Measurements from ENCODE around the gene SEMA4G. TPM values are rescaled to one million over a fixed set of nuclear protein-coding genes. Genes with fewer than 3 reads are reported as not detected.

Gene SEMA4G
- total and polyA plus RNA-seq, 2 of the 13 experiments (the other 11 are each of a cell fraction or from before 2014, with no cell fraction given) = 46.2 to 207 TPM

- TF ChIP-seq HNF4A (CRISPR knock-in tag; IDR thresholded peaks at IDR 0.05) (no peak), AHDC1 (CRISPR knock-in tag; IDR thresholded peaks at IDR 0.05; ENCODE audit: borderline replicate concordance) (no peak), ZNF646 (CRISPR knock-in tag; IDR thresholded peaks at IDR 0.05) (no peak), ZBTB7B (CRISPR knock-in tag; IDR thresholded peaks at IDR 0.05) (0 out of 2 replicates have a peak, but pooled peaks have one; percentile 41), ZNF549 (CRISPR knock-in tag; IDR thresholded peaks at IDR 0.05) (no peak), ZNF180 (CRISPR knock-in tag; IDR thresholded peaks at IDR 0.05; ENCODE audit: borderline replicate concordance, low read depth) (no peak), JUN (CRISPR knock-in tag; IDR thresholded peaks at IDR 0.05) (no peak), HOXA9 (CRISPR knock-in tag; IDR thresholded peaks at IDR 0.05; ENCODE audit: borderline replicate concordance) (peak; percentile 70; the same call in 1 of the 2 replicates), HMGA1 (CRISPR knock-in tag; conservative IDR thresholded peaks at IDR 0.05) (no peak), ATF4 (CRISPR knock-in tag; IDR thresholded peaks at IDR 0.05) (0 out of 4 replicates have a peak, but pooled peaks of 1 of the 2 experiments have one; percentile 26), MBD4 (IDR thresholded peaks at IDR 0.05; ENCODE audit: borderline replicate concordance, low read length) (no peak), SP5 (CRISPR knock-in tag; IDR thresholded peaks at IDR 0.05; ENCODE audit: borderline replicate concordance, low read depth) (0 out of 2 replicates have a peak, but pooled peaks have one; percentile 26), RELA (CRISPR knock-in tag; IDR thresholded peaks at IDR 0.05) (no peak)
- TF ChIP-seq, protein P1, sequence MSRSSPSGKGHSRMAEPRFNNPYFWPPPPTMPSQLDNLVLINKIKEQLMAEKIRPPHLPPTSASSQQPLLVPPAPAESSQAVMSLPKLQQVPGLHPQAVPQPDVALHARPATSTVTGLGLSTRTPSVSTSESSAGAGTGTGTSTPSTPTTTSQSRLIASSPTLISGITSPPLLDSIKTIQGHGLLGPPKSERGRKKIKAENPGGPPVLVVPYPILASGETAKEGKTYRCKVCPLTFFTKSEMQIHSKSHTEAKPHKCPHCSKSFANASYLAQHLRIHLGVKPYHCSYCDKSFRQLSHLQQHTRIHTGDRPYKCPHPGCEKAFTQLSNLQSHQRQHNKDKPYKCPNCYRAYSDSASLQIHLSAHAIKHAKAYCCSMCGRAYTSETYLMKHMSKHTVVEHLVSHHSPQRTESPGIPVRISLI (CRISPR knock-in tag; IDR thresholded peaks at IDR 0.05; ENCODE audit: borderline replicate concordance) = 0 out of 2 replicates have a peak, but pooled peaks have one; percentile 16
Observed at GRCh38 chr10:100998991-100999741, 29.9 kb downstream of the SEMA4G start (continued).
